HCT116 (cell line): ENCODE data around the gene SYT11. TPM values are rescaled to one million over a fixed set of nuclear protein-coding genes. Genes with fewer than 3 reads are reported as not detected.

Experiments
- ATAC-seq: fragments of 200-7000 bp; cut with Tn5 transposase; 2 replicates; pipeline ENCODE4 v1.9.1; 2020; ENCODE audit warnings: mild to moderate bottlenecking, moderate library complexity
- BruUV-seq: library from RNA; stranded (reverse); fragments of 400-500 nt; replicated peaks from 2 replicates; lab custom pipeline; 2021; lab: Mats Ljungman, UMichigan
- CTCF ChIA-PET: fragments of 300-600 bp; sonication (Branson Sonifier 250); formaldehyde crosslinking; loops from one replicate; lab custom pipeline; 2021; ENCODE audit warnings: antibody characterized with exemption; lab: Charles Lee
- POLR2A ChIA-PET: fragments of 300-600, 350-600 bp; sonication (Branson Sonifier 250); formaldehyde crosslinking; loops from one replicate; lab custom pipeline; 2021; ENCODE audit warnings: antibody characterized with exemption; lab: Charles Lee
- RAD21 ChIA-PET, 2 experiments: fragments of 300-600 bp; sonication (Branson Sonifier 250); formaldehyde crosslinking; loops; one replicate each; lab custom pipeline; 2023; ENCODE audit warnings: low total read pairs in 2 of 2; ENCODE audit not compliant: uncharacterized antibody in 2 of 2, unreplicated experiment in 2 of 2, low non-redundant PET in 1 of 2; lab: Charles Lee
- DNase-seq: peaks from one replicate; pipeline ENCODE4 v3.0.0-alpha.2; 2010; ENCODE audit warnings: low read depth, low spot score
- H2AFZ ChIP-seq: fragments of 200-600 bp; shearing (Covaris generic), sonication (generic); 2 replicates; pipeline ENCODE4 v1.6.1; 2017; ENCODE audit warnings: low read depth, mixed run types, mixed read lengths, antibody characterized with exemption, low read length; ENCODE audit not compliant: poor library complexity, severe bottlenecking
- H3K27ac ChIP-seq: 2 replicates; pipeline ENCODE4 v1.5.1; 2012; ENCODE audit warnings: low read depth, low read length
- H3K27me3 ChIP-seq: fragments of 200-600 bp; sonication (generic); 2 replicates; pipeline ENCODE4 v1.6.1; 2016; ENCODE audit warnings: mixed run types, low read length, mixed read lengths; ENCODE audit not compliant: insufficient read depth
- H3K36me3 ChIP-seq, 2 experiments: fragments of 200-500 bp in 1 of 2; fragments of 200-600 bp in 1 of 2; sonication (Bioruptor generic) in 1 of 2; sonication (generic) in 1 of 2; 2 replicates each; pipeline versions ENCODE4 v1.5.1 to v1.6.1; 2014 to 2016; ENCODE audit warnings: low read length in 2 of 2, inconsistent platforms in 1 of 2, mixed read lengths in 1 of 2, mixed run types in 1 of 2; ENCODE audit not compliant: insufficient read depth in 2 of 2, control insufficient read depth in 1 of 2
- H3K4me1 ChIP-seq, 2 experiments: fragments of 200-600 bp in 1 of 2; sonication (generic) in 1 of 2; 2 replicates each; pipeline versions ENCODE4 v1.5.1 to v1.6.1; 2012 to 2017; ENCODE audit warnings: low read length in 2 of 2, inconsistent platforms in 1 of 2, mild to moderate bottlenecking in 1 of 2, mixed read lengths in 1 of 2, mixed run types in 1 of 2, moderate library complexity in 1 of 2; ENCODE audit not compliant: insufficient read depth in 2 of 2, control insufficient read depth in 1 of 2
- H3K4me2 ChIP-seq: fragments of 200-600 bp; sonication (generic); 2 replicates; pipeline ENCODE4 v1.6.1; 2017; ENCODE audit warnings: mixed run types, low read length, mixed read lengths
- H3K4me3 ChIP-seq, 2 experiments: fragments of 200-600 bp in 1 of 2; sonication (generic) in 1 of 2; replicated peaks in 1 of 2; 2 replicates each; pipeline ENCODE4 v1.5.1; 2011 to 2016; ENCODE audit warnings: low read length in 2 of 2, control low read depth in 1 of 2, low read depth in 1 of 2, mild to moderate bottlenecking in 1 of 2, mixed read lengths in 1 of 2, mixed run types in 1 of 2
- H3K79me2 ChIP-seq: fragments of 200-600 bp; sonication (generic); 2 replicates; pipeline ENCODE4 v1.6.1; 2017; ENCODE audit warnings: mild to moderate bottlenecking, mixed run types, low read length, moderate library complexity, mixed read lengths; ENCODE audit not compliant: insufficient read depth
- H3K9ac ChIP-seq: fragments of 200-600 bp; sonication (generic); 2 replicates; pipeline ENCODE4 v1.6.1; 2016; ENCODE audit warnings: low read length, mixed read lengths
- H3K9me2 ChIP-seq: fragments of 200-600 bp; sonication (generic), shearing (Covaris generic); 2 replicates; pipeline ENCODE4 v1.6.1; 2017; ENCODE audit warnings: mixed run types, mild to moderate bottlenecking, moderate library complexity; ENCODE audit not compliant: insufficient read depth
- H3K9me3 ChIP-seq, 2 experiments: fragments of 200-500 bp in 1 of 2; fragments of 200-600 bp in 1 of 2; sonication (Bioruptor generic) in 1 of 2; sonication (generic) in 1 of 2; 2 replicates each; pipeline ENCODE4 v1.6.1; 2014 to 2017; ENCODE audit warnings: low read length in 2 of 2, mixed read lengths in 2 of 2, inconsistent platforms in 1 of 2, low read depth in 1 of 2, mild to moderate bottlenecking in 1 of 2, mixed run types in 1 of 2, moderate library complexity in 1 of 2; ENCODE audit not compliant: control insufficient read depth in 1 of 2, insufficient read depth in 1 of 2
- H4K20me1 ChIP-seq: fragments of 200-600 bp; sonication (generic), shearing (Covaris generic); 2 replicates; pipeline ENCODE4 v1.6.1; 2017; ENCODE audit warnings: mixed run types, mild to moderate bottlenecking, moderate library complexity; ENCODE audit not compliant: insufficient read depth
- ATF3 ChIP-seq: IDR thresholded peaks from 2 replicates; pipeline ENCODE4 v1.6.1; 2012
- CBX3 ChIP-seq: IDR thresholded peaks from 2 replicates; pipeline ENCODE4 v1.6.1; 2012; ENCODE audit warnings: low read depth
- CTCF ChIP-seq, 3 experiments: fragments of 200-600 bp in 1 of 3; sonication (generic) in 1 of 3; IDR thresholded peaks in 2 of 3; conservative IDR thresholded peaks in 1 of 3; 2 replicates each; pipeline ENCODE4 v1.5.1; 2012 to 2017; ENCODE audit warnings: low read depth in 2 of 3, low read length in 2 of 3, antibody characterized with exemption in 1 of 3, borderline replicate concordance in 1 of 3, control low read depth in 1 of 3, mild to moderate bottlenecking in 1 of 3, mixed read lengths in 1 of 3, mixed run types in 1 of 3, moderate library complexity in 1 of 3; ENCODE audit not compliant: insufficient read depth in 1 of 3
- EZH2phosphoT487 ChIP-seq: fragments of 200-600 bp; IDR thresholded peaks from 2 replicates; pipeline ENCODE4 v1.6.1; 2018; ENCODE audit warnings: antibody characterized with exemption, borderline replicate concordance
- MAX ChIP-seq: IDR thresholded peaks from 2 replicates; pipeline ENCODE4 v1.6.1; 2012
- POLR2A ChIP-seq: IDR thresholded peaks from 2 replicates; pipeline ENCODE4 v1.7.0; 2011; ENCODE audit warnings: borderline replicate concordance; ENCODE audit not compliant: insufficient read depth, insufficient read length; ENCODE audit errors: extremely low read depth
- POLR2AphosphoS5 ChIP-seq: IDR thresholded peaks from 2 replicates; pipeline ENCODE4 v1.6.1; 2011; ENCODE audit warnings: mild to moderate bottlenecking, low read depth, low read length, moderate library complexity
- SP1 ChIP-seq: IDR thresholded peaks from 2 replicates; pipeline ENCODE4 v1.6.1; 2012; ENCODE audit warnings: low read depth
- SRF ChIP-seq: IDR thresholded peaks from 2 replicates; pipeline ENCODE4 v1.6.1; 2012; ENCODE audit warnings: low read depth
- intact Hi-C: fragments of 100-400 bp; cut with micrococcal nuclease; formaldehyde crosslinking; loops from 2 replicates; pipeline ENCODE4 v1.10.0; 2022
- total RNA-seq: library from RNA; stranded (reverse); gene quantifications from one replicate; pipeline ENCODE4 v1.2.1, GENCODE V29; 2021; ENCODE audit not compliant: unreplicated experiment

The SYT11 gene
- total RNA-seq, 1 experiment from 2014 or later: 0.17 TPM

GRCh38 chr1:155925506-155925905 is 66.1 kb downstream of the SYT11 start:
- no peak overlapping the region for H3K4me3 ChIP-seq
- TF ChIP-seq SRF: no peak
- no peak for TF ChIP-seq CBX3
- TF ChIP-seq POLR2AphosphoS5: no peak
- TF ChIP-seq ATF3: no peak
- no peak for TF ChIP-seq SP1
- no peak for TF ChIP-seq EZH2phosphoT487
- TF ChIP-seq CTCF (IDR thresholded peaks at IDR 0.05 in 2 of 3, conservative IDR thresholded peaks at IDR 0.05 in 1 of 3; ENCODE audit: borderline replicate concordance in 1 of 3, insufficient read depth in 1 of 3, low read depth in 2 of 3, low read length in 2 of 3): no peak
- TF ChIP-seq MAX: no peak
- no peak for TF ChIP-seq POLR2A
- TF ChIP-seq, all 23 proteins: peak for 0
- Histone ChIP-seq H3K27ac (no peak overlapping the region), H3K36me3 (peaks cover 75 to 92% of the 10 kb centered on the region in 2 experiments), H3K9ac (no peak overlapping the region), H3K4me2 (no peak overlapping the region), H3K79me2 (peaks cover 94% of the 10 kb centered on the region), H3K27me3 (no peaks in the 10 kb centered on the region), H4K20me1 (peaks cover 35% of the 10 kb centered on the region; the same call in 1 of the 2 replicates), H2AFZ (no peak overlapping the region), H3K9me2 (no peaks in the 10 kb centered on the region), H3K4me1 (no peaks in the 10 kb centered on the region), H3K9me3 (no peaks in the 10 kb centered on the region)
- no TSS peak for BruUV-seq
- ATAC-seq: no peak
- CTCF ChIA-PET: no interaction called here
- intact Hi-C loops: no loop called here
- RAD21 ChIA-PET: no interaction called here
- POLR2A ChIA-PET: no interaction called here
- no peak for DNase-seq
